ENCODE results near the gene ARL2.
A peak's percentile ranks its signal among the peaks of the same experiment; 100 is the strongest.
"Not testable (repeated sequence)": the region's sequence is repeated elsewhere in the genome, so short reads cannot be mapped to it uniquely, and the experiment has no call there.

ARL2 gene

GRCh38 chr11:65013888-65014725 lies at the start of gene ARL2:
Gene ARL2 (plus strand): TSS chr11:65014160. CDS start chr11:65014208, 48 bp downstream.
- peak; percentile 86 for DNase-seq

GRCh38 chr11:64967375-64967774 lies 46.6 kb upstream of the ARL2 start:
- DNase-seq: no peak

- DNase-seq: no peak
Measured at GRCh38 chr11:64969209-64969608, 44.8 kb upstream of the ARL2 start.

GRCh38 chr11:64970731-64971151 lies 43.2 kb upstream of the ARL2 start:
- no peak for DNase-seq

- DNase-seq: peak; percentile 90
Measured at GRCh38 chr11:64971421-64972233, 42.3 kb upstream of the ARL2 start, which contains the start of gene MAJIN. Gene MAJIN (minus strand): TSS chr11:64972108. CDS start chr11:64959405, 12,703 bp downstream.

GRCh38 chr11:64974124-64974523 lies 39.8 kb upstream of the ARL2 start:
- no peak for DNase-seq

- DNase-seq: no peak
Measured at GRCh38 chr11:64976651-64977050, 37.3 kb upstream of the ARL2 start.

GRCh38 chr11:64983339-64983738 lies 30.6 kb upstream of the ARL2 start:
- not testable (repeated sequence) for DNase-seq

GRCh38 chr11:64987998-64988854 lies 25.7 kb upstream of the ARL2 start:
- no peak for DNase-seq

- DNase-seq: no peak
Measured at GRCh38 chr11:64989416-64989815, 24.5 kb upstream of the ARL2 start.

GRCh38 chr11:64990222-64990923 lies 23.6 kb upstream of the ARL2 start:
- no peak for DNase-seq

GRCh38 chr11:64994318-64994717 lies 19.6 kb upstream of the ARL2 start:
- DNase-seq: no peak

GRCh38 chr11:64996327-64996709 lies 17.6 kb upstream of the ARL2 start:
- DNase-seq: no peak

GRCh38 chr11:64996710-64997380 lies 17.1 kb upstream of the ARL2 start, which contains the start of gene BATF2:
Gene BATF2 (minus strand): TSS chr11:64996971. CDS start chr11:64996914, 57 bp downstream.
- DNase-seq: no peak

- DNase-seq: no peak
Measured at GRCh38 chr11:64998141-64998540, 15.8 kb upstream of the ARL2 start.

GRCh38 chr11:64998690-64999431 lies 15.1 kb upstream of the ARL2 start:
- DNase-seq: no peak

GRCh38 chr11:64999478-64999877 lies 14.5 kb upstream of the ARL2 start:
- DNase-seq: no peak

GRCh38 chr11:65002706-65003105 lies 11.3 kb upstream of the ARL2 start:
- DNase-seq: no peak

- no peak for DNase-seq
Measured at GRCh38 chr11:65003282-65003681, 10.7 kb upstream of the ARL2 start.

- not testable (repeated sequence) for DNase-seq
Measured at GRCh38 chr11:65003968-65004367, 10.0 kb upstream of the ARL2 start.

GRCh38 chr11:65008016-65008415 lies 5.9 kb upstream of the ARL2 start:
- no peak for DNase-seq
